H9 (cell line): Measurements from ENCODE around the gene LRRC51. TPM values are rescaled to one million over a fixed set of nuclear protein-coding genes. Genes with fewer than 3 reads are reported as not detected.

Experiments
- DNase-seq: peaks from one replicate; pipeline ENCODE4 v3.0.0-alpha.2; 2017
- H2AFZ ChIP-seq: one replicate; pipeline ENCODE4 v1.6.1; 2013; ENCODE audit warnings: mild to moderate bottlenecking, low read length, control low read depth, moderate library complexity
- H2AK5ac ChIP-seq: 2 replicates; pipeline ENCODE4 v1.6.1; 2013; ENCODE audit warnings: low read length, control low read depth, mixed read lengths; ENCODE audit not compliant: insufficient read length
- H2BK120ac ChIP-seq: one replicate; pipeline ENCODE4 v1.6.1; 2013; ENCODE audit warnings: low read depth, mild to moderate bottlenecking, low read length, control low read depth, inconsistent platforms; ENCODE audit not compliant: poor library complexity, severe bottlenecking
- H2BK12ac ChIP-seq: 2 replicates; pipeline ENCODE4 v1.6.1; 2013; ENCODE audit warnings: low read length, control low read depth, mixed read lengths, low read depth; ENCODE audit not compliant: insufficient read length
- H2BK15ac ChIP-seq: 2 replicates; pipeline ENCODE4 v1.6.1; 2013; ENCODE audit warnings: low read depth, low read length, control low read depth
- H2BK20ac ChIP-seq: one replicate; pipeline ENCODE4 v1.6.1; 2013; ENCODE audit warnings: low read depth, mild to moderate bottlenecking, low read length, control low read depth, inconsistent platforms; ENCODE audit not compliant: poor library complexity, severe bottlenecking
- H2BK5ac ChIP-seq: 2 replicates; pipeline ENCODE4 v1.6.1; 2013; ENCODE audit warnings: low read length, control low read depth, mixed read lengths; ENCODE audit not compliant: insufficient read length
- H3K14ac ChIP-seq: 2 replicates; pipeline ENCODE4 v1.6.1; 2013; ENCODE audit warnings: low read length, control low read depth; ENCODE audit not compliant: insufficient read depth
- H3K18ac ChIP-seq: 2 replicates; pipeline ENCODE4 v1.6.1; 2013; ENCODE audit warnings: low read depth, mild to moderate bottlenecking, mixed read lengths, low read length, control low read depth; ENCODE audit not compliant: insufficient read length
- H3K23ac ChIP-seq: 2 replicates; pipeline ENCODE4 v1.6.1; 2013; ENCODE audit warnings: low read length, control low read depth, mixed read lengths, low read depth; ENCODE audit not compliant: insufficient read length
- H3K23me2 ChIP-seq: 2 replicates; pipeline ENCODE4 v1.6.1; 2013; ENCODE audit warnings: low read depth, mild to moderate bottlenecking, mixed read lengths, low read length, control low read depth; ENCODE audit not compliant: insufficient read length, poor library complexity, severe bottlenecking
- H3K27ac ChIP-seq: 2 replicates; pipeline ENCODE4 v1.5.1; 2013; ENCODE audit warnings: low read length, control low read depth, mixed read lengths, low read depth; ENCODE audit not compliant: insufficient read length
- H3K27me3 ChIP-seq: 2 replicates; pipeline ENCODE4 v1.6.1; 2013; ENCODE audit warnings: low read length, control low read depth, inconsistent platforms; ENCODE audit not compliant: insufficient read depth
- H3K4ac ChIP-seq: 2 replicates; pipeline ENCODE4 v1.6.1; 2013; ENCODE audit warnings: low read depth, mild to moderate bottlenecking, control low read depth, inconsistent platforms, low read length, moderate library complexity
- H3K4me1 ChIP-seq: 2 replicates; pipeline ENCODE4 v1.6.1; 2013; ENCODE audit warnings: low read length, control low read depth, inconsistent platforms; ENCODE audit not compliant: insufficient read depth
- H3K4me2 ChIP-seq: 2 replicates; pipeline ENCODE4 v1.6.1; 2013; ENCODE audit warnings: low read length, control low read depth, mixed read lengths; ENCODE audit not compliant: insufficient read length, insufficient read depth
- H3K56ac ChIP-seq: 2 replicates; pipeline ENCODE4 v1.6.1; 2013; ENCODE audit warnings: low read depth, mild to moderate bottlenecking, mixed read lengths, low read length, control low read depth; ENCODE audit not compliant: insufficient read length
- H3K79me1 ChIP-seq: 2 replicates; pipeline ENCODE4 v1.6.1; 2013; ENCODE audit warnings: low read depth, mild to moderate bottlenecking, moderate library complexity, low read length, control low read depth, inconsistent platforms; ENCODE audit not compliant: insufficient read depth, poor library complexity, severe bottlenecking
- H3K79me2 ChIP-seq: 2 replicates; pipeline ENCODE4 v1.6.1; 2013; ENCODE audit warnings: low read length, control low read depth, inconsistent platforms; ENCODE audit not compliant: insufficient read depth
- H3K9ac ChIP-seq: 2 replicates; pipeline ENCODE4 v1.6.1; 2013; ENCODE audit warnings: low read length, control low read depth, mixed read lengths; ENCODE audit not compliant: insufficient read length; ENCODE audit errors: extremely low read depth
- H3K9me3 ChIP-seq: one replicate; pipeline ENCODE4 v1.6.1; 2013; ENCODE audit warnings: low read depth, low read length, inconsistent platforms; ENCODE audit not compliant: control insufficient read depth
- H3T11ph ChIP-seq: one replicate; pipeline ENCODE4 v1.6.1; 2013; ENCODE audit warnings: mild to moderate bottlenecking, low read length, control low read depth, inconsistent platforms
- H4K20me1 ChIP-seq: one replicate; pipeline ENCODE4 v1.6.1; 2013; ENCODE audit not compliant: control insufficient read depth, insufficient read length, insufficient read depth
- H4K5ac ChIP-seq: 2 replicates; pipeline ENCODE4 v1.6.1; 2013; ENCODE audit warnings: low read depth, mild to moderate bottlenecking, mixed read lengths, low read length, control low read depth; ENCODE audit not compliant: insufficient read length
- H4K8ac ChIP-seq: replicated peaks from 2 replicates; pipeline ENCODE4 v1.6.1; 2013; ENCODE audit warnings: low read length, control low read depth, mixed read lengths, low read depth; ENCODE audit not compliant: insufficient read length
- H4K91ac ChIP-seq: 2 replicates; pipeline ENCODE4 v1.6.1; 2013; ENCODE audit warnings: low read depth, mild to moderate bottlenecking, moderate library complexity, mixed read lengths, low read length, control low read depth; ENCODE audit not compliant: insufficient read length
- H3K27ac Mint-ChIP-seq, 3 experiments: 2 replicates in 2 of 3; 3 replicates in 1 of 3; pipeline ENCODE4 v1.8.0; 2020 to 2021; ENCODE audit warnings: mixed read lengths in 3 of 3, mild to moderate bottlenecking in 1 of 3, moderate library complexity in 1 of 3
- H3K27me3 Mint-ChIP-seq: 2 replicates; pipeline ENCODE4 v1.8.0; 2021; ENCODE audit warnings: low read depth, mild to moderate bottlenecking, moderate library complexity, mixed read lengths
- H3K36me3 Mint-ChIP-seq, 3 experiments: 2 replicates in 2 of 3; 3 replicates in 1 of 3; pipeline ENCODE4 v1.8.0; 2020 to 2021; ENCODE audit warnings: low read depth in 3 of 3, mixed read lengths in 3 of 3; ENCODE audit not compliant: insufficient read depth in 1 of 3
- H3K4me1 Mint-ChIP-seq, 2 experiments: 2 replicates each; pipeline ENCODE4 v1.8.0; 2020; ENCODE audit warnings: mixed read lengths in 2 of 2
- H3K4me3 Mint-ChIP-seq, 2 experiments: 2 replicates in 1 of 2; 3 replicates in 1 of 2; pipeline ENCODE4 v1.8.0; 2020 to 2021; ENCODE audit warnings: mild to moderate bottlenecking in 2 of 2, mixed read lengths in 2 of 2, moderate library complexity in 1 of 2
- H3K9me3 Mint-ChIP-seq, 2 experiments: 2 replicates in 1 of 2; 3 replicates in 1 of 2; pipeline ENCODE4 v1.8.0; 2020; ENCODE audit warnings: mild to moderate bottlenecking in 2 of 2, mixed read lengths in 2 of 2, moderate library complexity in 1 of 2
- WGBS: extraction: QIAGEN DNeasy Blood & Tissue Kit; methylation state at CpG from one replicate; pipeline ENCODE4 v1.1.7; 2013; ENCODE audit warnings: missing lambda C conversion rate, low lambda C conversion rate, mixed read lengths; ENCODE audit not compliant: insufficient read length; ENCODE audit errors: extremely low coverage; 5-methylcytosine and 5-hydroxymethylcytosine counted together
- total RNA-seq: library from RNA; stranded (reverse); gene quantifications from 2 replicates; pipeline ENCODE4 v1.2.1, GENCODE V29; 2021
- TF ChIP-seq, protein P1 (sequence below): fragments of 200-600 bp; sonication (generic); conservative IDR thresholded peaks from 3 replicates; pipeline ENCODE4 v1.8.0; 2021; ENCODE audit warnings: antibody characterized with exemption, mild to moderate bottlenecking

LRRC51 gene
- total RNA-seq, 1 experiment from 2014 or later, result 3.1 TPM

GRCh38 chr11:72114570-72114969, 33.9 kb downstream of the LRRC51 start:
- H3K4me1 ChIP-seq, result no peaks in the 10 kb centered on the region
- H2BK12ac ChIP-seq, result no peak overlapping the region
- H2BK15ac ChIP-seq, result no peak overlapping the region
- no peak overlapping the region for H3K18ac ChIP-seq
- H3K27ac ChIP-seq, result no peak overlapping the region
- H2BK20ac ChIP-seq, result no peak overlapping the region
- Mint-ChIP-seq H3K4me1 (peaks cover 13% of the 10 kb centered on the region in 2 experiments), H3K4me3 (no peak overlapping the region), H3K36me3 (peaks cover 1 to 11% (median 9%) of the 10 kb centered on the region in 3 experiments; a peak in 5 of 7 replicates), H3K27ac (no peak overlapping the region), H3K9me3 (no peaks in the 10 kb centered on the region), H3K27me3 (peaks cover 35% of the 10 kb centered on the region)
- no CpG with 5 or more reads among the region's 1 CpG for WGBS
- no peak overlapping the region for H2BK120ac ChIP-seq
- no peak overlapping the region for H2BK5ac ChIP-seq
- no peak overlapping the region for H3K4me2 ChIP-seq
- no peaks in the 10 kb centered on the region for H4K20me1 ChIP-seq
- no peak overlapping the region for H3K14ac ChIP-seq
- H3K23me2 ChIP-seq, result peaks cover 10% of the 10 kb centered on the region
- no peaks in the 10 kb centered on the region; the same call in 1 of the 2 replicates for H3K27me3 ChIP-seq
- H4K8ac ChIP-seq, result no peak overlapping the region
- no peak for DNase-seq
- H2AFZ ChIP-seq, result no peak overlapping the region
- H3K9ac ChIP-seq, result no peak overlapping the region
- no peak overlapping the region for H3T11ph ChIP-seq
- H3K4ac ChIP-seq, result no peak overlapping the region
- no peak overlapping the region for H3K56ac ChIP-seq
- no peaks in the 10 kb centered on the region for H3K79me2 ChIP-seq
- TF ChIP-seq, protein P1, sequence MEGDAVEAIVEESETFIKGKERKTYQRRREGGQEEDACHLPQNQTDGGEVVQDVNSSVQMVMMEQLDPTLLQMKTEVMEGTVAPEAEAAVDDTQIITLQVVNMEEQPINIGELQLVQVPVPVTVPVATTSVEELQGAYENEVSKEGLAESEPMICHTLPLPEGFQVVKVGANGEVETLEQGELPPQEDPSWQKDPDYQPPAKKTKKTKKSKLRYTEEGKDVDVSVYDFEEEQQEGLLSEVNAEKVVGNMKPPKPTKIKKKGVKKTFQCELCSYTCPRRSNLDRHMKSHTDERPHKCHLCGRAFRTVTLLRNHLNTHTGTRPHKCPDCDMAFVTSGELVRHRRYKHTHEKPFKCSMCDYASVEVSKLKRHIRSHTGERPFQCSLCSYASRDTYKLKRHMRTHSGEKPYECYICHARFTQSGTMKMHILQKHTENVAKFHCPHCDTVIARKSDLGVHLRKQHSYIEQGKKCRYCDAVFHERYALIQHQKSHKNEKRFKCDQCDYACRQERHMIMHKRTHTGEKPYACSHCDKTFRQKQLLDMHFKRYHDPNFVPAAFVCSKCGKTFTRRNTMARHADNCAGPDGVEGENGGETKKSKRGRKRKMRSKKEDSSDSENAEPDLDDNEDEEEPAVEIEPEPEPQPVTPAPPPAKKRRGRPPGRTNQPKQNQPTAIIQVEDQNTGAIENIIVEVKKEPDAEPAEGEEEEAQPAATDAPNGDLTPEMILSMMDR, result no peak
- H4K5ac ChIP-seq, result no peak overlapping the region
- H3K23ac ChIP-seq, result no peak overlapping the region
- no peaks in the 10 kb centered on the region for H3K9me3 ChIP-seq
- H3K79me1 ChIP-seq, result no peaks in the 10 kb centered on the region
- H2AK5ac ChIP-seq, result no peak overlapping the region
- H4K91ac ChIP-seq, result no peak overlapping the region
